Measurements from ENCODE around the gene STIL. TPM values are rescaled to one million over a fixed set of nuclear protein-coding genes. Genes with fewer than 3 reads are reported as not detected.

Gene STIL
- total and polyA plus RNA-seq, 2 of the 13 experiments (the other 11 are each of a cell fraction or from before 2014, with no cell fraction given): 13.7 to 18.6 TPM

DNA sequence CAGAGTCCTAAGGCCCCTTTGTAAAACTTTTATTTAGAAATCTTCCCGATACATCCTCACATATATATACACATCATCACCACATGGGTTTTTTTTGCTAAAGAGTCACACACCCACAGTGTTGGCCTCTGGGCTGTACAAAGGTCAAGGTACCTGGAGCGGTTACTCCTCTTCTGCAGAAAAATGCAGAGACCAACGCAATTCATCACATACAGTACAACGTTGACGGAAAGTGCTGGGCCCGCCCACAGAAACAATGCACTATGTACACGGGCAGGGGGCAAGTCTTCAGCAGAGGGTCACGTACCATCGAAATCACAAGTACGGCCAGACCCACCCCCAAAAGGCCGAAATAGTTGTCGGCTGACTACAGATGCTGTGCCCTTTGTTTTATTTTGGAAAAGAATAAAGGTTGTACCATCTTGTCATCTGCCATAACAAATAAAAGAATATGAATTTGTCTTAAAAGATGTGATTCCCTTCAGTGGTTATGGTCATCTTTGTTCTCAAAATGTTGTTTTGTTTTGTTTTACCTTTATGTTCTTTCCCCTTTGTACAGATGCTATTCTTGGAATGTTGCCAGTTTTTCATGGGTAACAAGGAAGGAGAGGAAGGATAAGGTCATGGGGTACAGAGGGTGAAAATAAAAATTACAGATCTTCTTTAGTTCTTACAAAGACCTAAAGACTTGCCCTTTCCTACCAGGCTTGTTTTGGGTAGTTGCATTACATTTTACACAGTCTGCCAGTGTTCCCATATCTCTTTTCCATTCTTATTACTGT lies 97.5 kb downstream of the STIL start (continued):
- TF ChIP-seq SOX5 (CRISPR knock-in tag; IDR thresholded peaks at IDR 0.05; ENCODE audit: borderline replicate concordance): peak; percentile 79; the same call in 1 of the 2 replicates
- TF ChIP-seq MEIS1 (CRISPR knock-in tag; IDR thresholded peaks at IDR 0.05; ENCODE audit: borderline replicate concordance): peak; percentile 58; the same call in 1 of the 2 replicates
- no peak for TF ChIP-seq KDM3A (CRISPR knock-in tag; IDR thresholded peaks at IDR 0.05; ENCODE audit: low read depth)
- TF ChIP-seq KMT2B (CRISPR knock-in tag; IDR thresholded peaks at IDR 0.05): no peak
- no peak for TF ChIP-seq ZNF260 (CRISPR knock-in tag; IDR thresholded peaks at IDR 0.05; ENCODE audit: borderline replicate concordance, low read depth)
- no peak for TF ChIP-seq ZSCAN29 (CRISPR knock-in tag; conservative IDR thresholded peaks at IDR 0.05)
- no peak for TF ChIP-seq MTA1 (CRISPR knock-in tag; IDR thresholded peaks at IDR 0.05; ENCODE audit: borderline replicate concordance)
- TF ChIP-seq ZMAT3 (CRISPR knock-in tag; conservative IDR thresholded peaks at IDR 0.05): no peak
- TF ChIP-seq, protein P1, sequence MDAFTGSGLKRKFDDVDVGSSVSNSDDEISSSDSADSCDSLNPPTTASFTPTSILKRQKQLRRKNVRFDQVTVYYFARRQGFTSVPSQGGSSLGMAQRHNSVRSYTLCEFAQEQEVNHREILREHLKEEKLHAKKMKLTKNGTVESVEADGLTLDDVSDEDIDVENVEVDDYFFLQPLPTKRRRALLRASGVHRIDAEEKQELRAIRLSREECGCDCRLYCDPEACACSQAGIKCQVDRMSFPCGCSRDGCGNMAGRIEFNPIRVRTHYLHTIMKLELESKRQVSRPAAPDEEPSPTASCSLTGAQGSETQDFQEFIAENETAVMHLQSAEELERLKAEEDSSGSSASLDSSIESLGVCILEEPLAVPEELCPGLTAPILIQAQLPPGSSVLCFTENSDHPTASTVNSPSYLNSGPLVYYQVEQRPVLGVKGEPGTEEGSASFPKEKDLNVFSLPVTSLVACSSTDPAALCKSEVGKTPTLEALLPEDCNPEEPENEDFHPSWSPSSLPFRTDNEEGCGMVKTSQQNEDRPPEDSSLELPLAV (CRISPR knock-in tag; conservative IDR thresholded peaks at IDR 0.05; ENCODE audit: low read depth): no peak
- TF ChIP-seq ZNF563 (CRISPR knock-in tag; IDR thresholded peaks at IDR 0.05): no peak
- peak; percentile 61; the same call in 1 of the 2 replicates for TF ChIP-seq DPF2 (CRISPR knock-in tag; IDR thresholded peaks at IDR 0.05; ENCODE audit: borderline replicate concordance, low read depth)
- TF ChIP-seq MBD4 (IDR thresholded peaks at IDR 0.05; ENCODE audit: borderline replicate concordance, low read length): no peak
- no peak for TF ChIP-seq MAFK (conservative IDR thresholded peaks at IDR 0.05 in 1 of 2, IDR thresholded peaks at IDR 0.05 in 1 of 2; ENCODE audit: low read length in 2 of 2)
- no peak for TF ChIP-seq ZFAT (CRISPR knock-in tag; conservative IDR thresholded peaks at IDR 0.05)
- TF ChIP-seq, protein P2, sequence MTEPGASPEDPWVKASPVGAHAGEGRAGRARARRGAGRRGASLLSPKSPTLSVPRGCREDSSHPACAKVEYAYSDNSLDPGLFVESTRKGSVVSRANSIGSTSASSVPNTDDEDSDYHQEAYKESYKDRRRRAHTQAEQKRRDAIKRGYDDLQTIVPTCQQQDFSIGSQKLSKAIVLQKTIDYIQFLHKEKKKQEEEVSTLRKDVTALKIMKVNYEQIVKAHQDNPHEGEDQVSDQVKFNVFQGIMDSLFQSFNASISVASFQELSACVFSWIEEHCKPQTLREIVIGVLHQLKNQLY (CRISPR knock-in tag; IDR thresholded peaks at IDR 0.05): 0 out of 2 replicates have a peak, but pooled peaks have one; percentile 49
- no peak for TF ChIP-seq ISX (CRISPR knock-in tag; conservative IDR thresholded peaks at IDR 0.05)
- TF ChIP-seq, protein P3, sequence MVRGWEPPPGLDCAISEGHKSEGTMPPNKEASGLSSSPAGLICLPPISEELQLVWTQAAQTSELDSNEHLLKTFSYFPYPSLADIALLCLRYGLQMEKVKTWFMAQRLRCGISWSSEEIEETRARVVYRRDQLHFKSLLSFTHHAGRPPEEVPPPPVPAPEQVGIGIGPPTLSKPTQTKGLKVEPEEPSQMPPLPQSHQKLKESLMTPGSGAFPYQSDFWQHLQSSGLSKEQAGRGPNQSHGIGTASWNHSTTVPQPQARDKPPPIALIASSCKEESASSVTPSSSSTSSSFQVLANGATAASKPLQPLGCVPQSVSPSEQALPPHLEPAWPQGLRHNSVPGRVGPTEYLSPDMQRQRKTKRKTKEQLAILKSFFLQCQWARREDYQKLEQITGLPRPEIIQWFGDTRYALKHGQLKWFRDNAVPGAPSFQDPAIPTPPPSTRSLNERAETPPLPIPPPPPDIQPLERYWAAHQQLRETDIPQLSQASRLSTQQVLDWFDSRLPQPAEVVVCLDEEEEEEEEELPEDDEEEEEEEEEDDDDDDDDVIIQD (CRISPR knock-in tag; IDR thresholded peaks at IDR 0.05; ENCODE audit: low read depth): no peak; the same call in 1 of the 2 replicates
- TF ChIP-seq ZNF383 (CRISPR knock-in tag; IDR thresholded peaks at IDR 0.05; ENCODE audit: borderline replicate concordance): no peak
- TF ChIP-seq, protein P4, sequence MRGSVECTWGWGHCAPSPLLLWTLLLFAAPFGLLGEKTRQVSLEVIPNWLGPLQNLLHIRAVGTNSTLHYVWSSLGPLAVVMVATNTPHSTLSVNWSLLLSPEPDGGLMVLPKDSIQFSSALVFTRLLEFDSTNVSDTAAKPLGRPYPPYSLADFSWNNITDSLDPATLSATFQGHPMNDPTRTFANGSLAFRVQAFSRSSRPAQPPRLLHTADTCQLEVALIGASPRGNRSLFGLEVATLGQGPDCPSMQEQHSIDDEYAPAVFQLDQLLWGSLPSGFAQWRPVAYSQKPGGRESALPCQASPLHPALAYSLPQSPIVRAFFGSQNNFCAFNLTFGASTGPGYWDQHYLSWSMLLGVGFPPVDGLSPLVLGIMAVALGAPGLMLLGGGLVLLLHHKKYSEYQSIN (CRISPR knock-in tag; IDR thresholded peaks at IDR 0.05; ENCODE audit: borderline replicate concordance): no peak
- TF ChIP-seq, protein P5, sequence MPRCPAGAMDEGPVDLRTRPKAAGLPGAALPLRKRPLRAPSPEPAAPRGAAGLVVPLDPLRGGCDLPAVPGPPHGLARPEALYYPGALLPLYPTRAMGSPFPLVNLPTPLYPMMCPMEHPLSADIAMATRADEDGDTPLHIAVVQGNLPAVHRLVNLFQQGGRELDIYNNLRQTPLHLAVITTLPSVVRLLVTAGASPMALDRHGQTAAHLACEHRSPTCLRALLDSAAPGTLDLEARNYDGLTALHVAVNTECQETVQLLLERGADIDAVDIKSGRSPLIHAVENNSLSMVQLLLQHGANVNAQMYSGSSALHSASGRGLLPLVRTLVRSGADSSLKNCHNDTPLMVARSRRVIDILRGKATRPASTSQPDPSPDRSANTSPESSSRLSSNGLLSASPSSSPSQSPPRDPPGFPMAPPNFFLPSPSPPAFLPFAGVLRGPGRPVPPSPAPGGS (CRISPR knock-in tag; IDR thresholded peaks at IDR 0.05): no peak
- TF ChIP-seq ZNF350 (CRISPR knock-in tag; IDR thresholded peaks at IDR 0.05; ENCODE audit: borderline replicate concordance, low read depth): no peak

Measured in HepG2 (cell line).